SK-N-SH (cell line): ENCODE results near the gene ANKRD44.

Source experiments
- GATA2 ChIP-seq: sonication (generic); formaldehyde crosslinking; IDR thresholded peaks from 2 replicates; pipeline ENCODE4 v1.5.0; 2020; ENCODE audit warnings: mild to moderate bottlenecking, missing genetic modification reagents
- RCOR1 ChIP-seq: fragments of 150-350 bp; IDR thresholded peaks from 2 replicates; pipeline ENCODE4 v1.6.1; 2017; ENCODE audit warnings: antibody characterized with exemption, low read length
- TF ChIP-seq, protein P1 (sequence below): fragments of 200-600 bp; sonication (generic); IDR thresholded peaks from 2 replicates; pipeline ENCODE4 v1.6.1; 2017; ENCODE audit warnings: antibody characterized with exemption, mild to moderate bottlenecking, moderate library complexity

DNA sequence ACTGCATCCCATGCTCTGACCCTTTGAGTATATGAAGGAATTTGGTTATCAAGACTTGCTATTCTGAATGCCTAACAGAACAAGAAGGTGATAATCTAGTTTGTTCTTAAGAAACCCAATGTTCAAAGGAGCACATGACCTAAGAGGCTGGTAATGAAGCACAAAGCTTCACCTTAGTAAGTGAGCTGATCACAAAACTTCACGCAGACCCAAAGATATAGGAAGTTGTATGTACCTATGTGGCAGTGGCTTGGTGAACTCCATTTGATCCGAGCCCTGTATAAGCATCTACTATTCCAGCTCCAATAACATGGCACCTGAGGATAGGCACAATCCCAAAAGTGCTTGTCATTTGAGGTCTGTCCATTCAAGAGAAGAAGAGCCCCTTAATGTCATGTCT lies 78.6 kb downstream of the ANKRD44 start:
- TF ChIP-seq GATA2 (CRISPR knock-in tag) = no peak
- TF ChIP-seq, protein P1, sequence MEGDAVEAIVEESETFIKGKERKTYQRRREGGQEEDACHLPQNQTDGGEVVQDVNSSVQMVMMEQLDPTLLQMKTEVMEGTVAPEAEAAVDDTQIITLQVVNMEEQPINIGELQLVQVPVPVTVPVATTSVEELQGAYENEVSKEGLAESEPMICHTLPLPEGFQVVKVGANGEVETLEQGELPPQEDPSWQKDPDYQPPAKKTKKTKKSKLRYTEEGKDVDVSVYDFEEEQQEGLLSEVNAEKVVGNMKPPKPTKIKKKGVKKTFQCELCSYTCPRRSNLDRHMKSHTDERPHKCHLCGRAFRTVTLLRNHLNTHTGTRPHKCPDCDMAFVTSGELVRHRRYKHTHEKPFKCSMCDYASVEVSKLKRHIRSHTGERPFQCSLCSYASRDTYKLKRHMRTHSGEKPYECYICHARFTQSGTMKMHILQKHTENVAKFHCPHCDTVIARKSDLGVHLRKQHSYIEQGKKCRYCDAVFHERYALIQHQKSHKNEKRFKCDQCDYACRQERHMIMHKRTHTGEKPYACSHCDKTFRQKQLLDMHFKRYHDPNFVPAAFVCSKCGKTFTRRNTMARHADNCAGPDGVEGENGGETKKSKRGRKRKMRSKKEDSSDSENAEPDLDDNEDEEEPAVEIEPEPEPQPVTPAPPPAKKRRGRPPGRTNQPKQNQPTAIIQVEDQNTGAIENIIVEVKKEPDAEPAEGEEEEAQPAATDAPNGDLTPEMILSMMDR = no peak
- no peak for TF ChIP-seq RCOR1
